K562 (cell line): Measurements from ENCODE around the gene SLC17A2. TPM values are rescaled to one million over a fixed set of nuclear protein-coding genes. Genes with fewer than 3 reads are reported as not detected.

Source experiments
- ATAC-seq: fragments of 200-7000 bp; cut with Tn5 transposase; 3 replicates; pipeline ENCODE4 v1.9.1; 2020; ENCODE audit warnings: moderate library complexity
- BruUV-seq: library from RNA; stranded (reverse); fragments of 400-500 nt; replicated peaks from 2 replicates; lab custom pipeline; 2021; lab: Mats Ljungman, UMichigan
- CTCF ChIA-PET: fragments of 300-600 bp; formaldehyde crosslinking; extraction: SDS; loops from one replicate; lab custom pipeline; 2021; ENCODE audit warnings: low intra/inter-chr PET ratio; lab: Yijun Ruan, JAX
- POLR2A ChIA-PET: fragments of 300-600, 350-650 bp; sonication (Branson Sonifier 250); formaldehyde crosslinking; extraction: SDS; loops from one replicate; lab custom pipeline; 2021; ENCODE audit warnings: antibody characterized with exemption, inconsistent platforms; lab: Yijun Ruan, JAX
- DNase-seq, 4 experiments: peaks; one replicate each; pipeline versions ENCODE4 v3.0.0 to v3.0.0-alpha.2; 2011 to 2018; ENCODE audit warnings: low spot score in 3 of 4, mixed read lengths in 3 of 4; ENCODE audit errors: extremely low read depth in 1 of 4
- FAIRE-seq: peaks from 2 replicates; lab custom pipeline; 2011; peaks lifted over from hg19 to GRCh38; lab: Jason Lieb, UNC
- H2AFZ ChIP-seq: 2 replicates; pipeline ENCODE4 v1.6.0; 2011; ENCODE audit warnings: low read depth, low read length, control low read depth, inconsistent platforms
- H3K27ac ChIP-seq: fragments of 200-600 bp; 3 replicates; pipeline ENCODE4 v1.8.0; 2011; ENCODE audit warnings: low read depth, mild to moderate bottlenecking, control low read depth, inconsistent platforms, low read length, moderate library complexity, mixed read lengths; ENCODE audit errors: extremely low read depth
- H3K27me3 ChIP-seq, 2 experiments: fragments of 300-600 bp in 1 of 2; 2 replicates in 1 of 2; 3 replicates in 1 of 2; pipeline versions ENCODE4 v1.6.0 to v1.8.0; 2011; ENCODE audit warnings: inconsistent platforms in 2 of 2, low read length in 2 of 2, mild to moderate bottlenecking in 1 of 2, mixed read lengths in 1 of 2, moderate library complexity in 1 of 2; ENCODE audit not compliant: control insufficient read depth in 2 of 2, insufficient read depth in 2 of 2
- H3K36me3 ChIP-seq: fragments of 300-600 bp; 3 replicates; pipeline ENCODE4 v1.8.0; 2011; ENCODE audit warnings: mild to moderate bottlenecking, low read length, inconsistent platforms; ENCODE audit not compliant: control insufficient read depth, insufficient read depth
- H3K4me1 ChIP-seq, 2 experiments: fragments of 200-600 bp in 1 of 2; replicated peaks in 1 of 2; 2 replicates in 1 of 2; 3 replicates in 1 of 2; pipeline versions ENCODE4 v1.5.1 to v1.8.0; 2011; ENCODE audit warnings: inconsistent platforms in 2 of 2, low read length in 2 of 2, mild to moderate bottlenecking in 1 of 2, mixed read lengths in 1 of 2, moderate library complexity in 1 of 2; ENCODE audit not compliant: control insufficient read depth in 2 of 2, insufficient read depth in 2 of 2
- H3K4me2 ChIP-seq: 2 replicates; pipeline ENCODE4 v1.6.1; 2011; ENCODE audit warnings: low read length, control low read depth, inconsistent platforms, mixed read lengths; ENCODE audit not compliant: insufficient read depth
- H3K4me3 ChIP-seq: fragments of 200-600 bp; sonication (generic), shearing (Covaris generic); 2 replicates; pipeline ENCODE4 v1.5.1; 2016; ENCODE audit warnings: control low read depth, inconsistent platforms
- H3K79me2 ChIP-seq: fragments of 200-600 bp; 3 replicates; pipeline ENCODE4 v1.8.0; 2011; ENCODE audit warnings: low read length, inconsistent platforms; ENCODE audit not compliant: control insufficient read depth, insufficient read depth
- H3K9ac ChIP-seq, 2 experiments: 2 replicates each; pipeline versions ENCODE4 v1.6.0 to v1.6.1; 2011; ENCODE audit warnings: low read depth in 2 of 2, low read length in 2 of 2, control low read depth in 1 of 2, inconsistent platforms in 1 of 2, mild to moderate bottlenecking in 1 of 2, mixed read lengths in 1 of 2; ENCODE audit not compliant: insufficient read depth in 1 of 2
- H3K9me1 ChIP-seq: one replicate; pipeline ENCODE4 v1.6.0; 2011; ENCODE audit warnings: inconsistent platforms, mild to moderate bottlenecking, low read length, moderate library complexity; ENCODE audit not compliant: control insufficient read depth, insufficient read depth
- H3K9me3 ChIP-seq: replicated peaks from 2 replicates; pipeline ENCODE4 v1.5.1; 2011; ENCODE audit warnings: low read depth, low read length, inconsistent platforms; ENCODE audit not compliant: control insufficient read depth, insufficient read depth
- H4K20me1 ChIP-seq: replicated peaks from 2 replicates; pipeline ENCODE4 v1.6.1; 2011; ENCODE audit warnings: low read length, inconsistent platforms, mixed read lengths; ENCODE audit not compliant: control insufficient read depth, insufficient read depth
- BHLHE40 ChIP-seq: IDR thresholded peaks from 2 replicates; pipeline ENCODE4 v1.6.1; 2011; ENCODE audit warnings: low read length, improper control_type of control experiment
- HCFC1 ChIP-seq: IDR thresholded peaks from 2 replicates; pipeline ENCODE4 v1.6.1; 2012; ENCODE audit warnings: low read depth, low read length, improper control_type of control experiment
- ILK ChIP-seq: fragments of 450-650 bp; IDR thresholded peaks from 2 replicates; pipeline ENCODE4 v1.6.1; 2016; ENCODE audit warnings: missing genetic modification characterization, low read depth, mild to moderate bottlenecking, missing compliant biosample characterization, moderate library complexity, borderline replicate concordance
- MECOM ChIP-seq: fragments of 250-450 bp; sonication (Bioruptor Pico); IDR thresholded peaks from 2 replicates; pipeline ENCODE4 v1.8.0; 2022; ENCODE audit warnings: inconsistent platforms
- MEIS2 ChIP-seq: fragments of 450-650 bp; IDR thresholded peaks from 2 replicates; pipeline ENCODE4 v1.6.1; 2014; ENCODE audit warnings: mild to moderate bottlenecking; ENCODE audit not compliant: partially characterized antibody
- NR2C2 ChIP-seq, 2 experiments: fragments of 200-800 bp in 1 of 2; sonication (Bioruptor generic) in 1 of 2; sonication (generic) in 1 of 2; formaldehyde crosslinking in 1 of 2; IDR thresholded peaks; 2 replicates each; pipeline versions ENCODE4 v1.6.1 to v1.8.0; 2016 to 2022; ENCODE audit warnings: mild to moderate bottlenecking in 1 of 2, missing compliant biosample characterization in 1 of 2, missing genetic modification characterization in 1 of 2, missing genetic modification reagents in 1 of 2
- NRF1 ChIP-seq, 2 experiments: fragments of 450-650 bp; IDR thresholded peaks in 1 of 2; conservative IDR thresholded peaks in 1 of 2; 2 replicates each; pipeline ENCODE4 v1.6.1; 2014; ENCODE audit warnings: mild to moderate bottlenecking in 2 of 2
- ZNF431 ChIP-seq: sonication (generic); formaldehyde crosslinking; IDR thresholded peaks from 2 replicates; pipeline ENCODE4 v1.8.0; 2022; ENCODE audit warnings: mild to moderate bottlenecking, missing genetic modification reagents
- ZNF589 ChIP-seq: fragments of 200-800 bp; sonication (Bioruptor generic); IDR thresholded peaks from 2 replicates; pipeline ENCODE4 v1.6.1; 2016; ENCODE audit warnings: low read depth, missing genetic modification characterization, missing compliant biosample characterization
- WGBS: fragments of 100-300 bp; shearing (Covaris generic); methylation state at CpG from one replicate; pipeline ENCODE4 v1.1.6; 2016; ENCODE audit warnings: low coverage, mixed read lengths; ENCODE audit not compliant: insufficient coverage; ENCODE audit errors: missing lambda C conversion rate; 5-methylcytosine and 5-hydroxymethylcytosine counted together
- in situ Hi-C: fragments of 300-500 bp; cut with MboI; formaldehyde crosslinking; loops from 4 replicates; pipeline ENCODE4 v1.15.0; 2018; ENCODE audit warnings: inconsistent platforms, mixed read lengths
- intact Hi-C: fragments of 100-400 bp; cut with micrococcal nuclease; formaldehyde crosslinking; loops from 2 replicates; pipeline ENCODE4 v1.14.2; 2022
- polyA plus RNA-seq, 8 experiments: library from polyadenylated mRNA; depleted of rRNA in 4 of 8; stranded (reverse) in 5 of 8; unstranded in 3 of 8; fragments of >200 nt; fragmentation: Nextera tagmentation in 2 of 8; fragmentation: Illumina TruSeq in 1 of 8; extraction: Ambion mirVana in 2 of 8; extraction: Trizol in 1 of 8; gene quantifications; 2 replicates each; pipeline versions ENCODE4 v1.2.1 to v1.2.3, GENCODE V29; 2011 to 2014; ENCODE audit warnings: inconsistent platforms in 1 of 8, missing spikeins in 1 of 8
- total RNA-seq, 7 experiments: library from RNA; depleted of rRNA in 6 of 7; stranded (reverse); fragments of >200 nt in 6 of 7; fragmentation: Illumina TruSeq in 2 of 7; extraction: Trizol in 2 of 7; gene quantifications; 2 replicates each; pipeline versions ENCODE4 v1.2.1 to v1.2.3, GENCODE V29; 2011 to 2021; ENCODE audit warnings: low replicate concordance in 1 of 7
- TF ChIP-seq, protein P1 (sequence below): sonication (generic); formaldehyde crosslinking; IDR thresholded peaks from 2 replicates; pipeline ENCODE4 v1.8.0; 2022; ENCODE audit warnings: mild to moderate bottlenecking, missing genetic modification reagents

SLC17A2 gene
- total and polyA plus RNA-seq, 9 of the 15 experiments (the other 6 are each of a cell fraction or from before 2014, with no cell fraction given): not detected

DNA sequence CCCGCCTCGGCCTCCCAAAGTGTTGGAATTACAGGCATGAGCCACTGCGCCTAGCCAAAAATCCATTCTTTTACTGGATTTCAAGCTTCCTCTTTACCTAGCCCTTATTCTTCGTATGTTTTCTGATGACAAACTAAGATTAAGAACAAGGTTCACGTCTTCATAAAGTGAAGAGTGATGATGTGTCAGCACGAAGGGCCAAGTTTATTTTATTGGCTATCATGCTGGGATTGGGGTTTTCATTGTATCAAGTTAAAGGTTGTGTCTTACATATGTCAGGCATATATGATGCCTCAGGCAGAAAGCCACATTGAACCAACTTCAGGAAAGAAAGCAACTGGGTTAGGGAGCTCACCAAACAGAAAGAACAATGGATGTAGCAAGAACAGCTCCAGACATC lies 36.7 kb downstream of the SLC17A2 start:
- no peak overlapping the region for H3K9ac ChIP-seq
- BruUV-seq: no TSS peak
- ChIA-PET POLR2A (interaction anchor here (0.7 to 1.3 kb wide), 4 partner anchors 9 to 230 kb away, joined by 3 to 5 read pairs (median 3); a partner anchor contains a TSS), CTCF (interaction anchor here (0.6 to 1.8 kb wide), 2 partner anchors 103 to 104 kb away, joined by 4 to 6 read pairs; no protein-coding TSS in a partner anchor)
- peak; percentile 60 for TF ChIP-seq MEIS2
- TF ChIP-seq HCFC1: no peak
- TF ChIP-seq BHLHE40: no peak
- no peaks in the 10 kb centered on the region; a peak in 1 of 5 replicates for H3K4me1 ChIP-seq
- WGBS: 2% methylated on average over 6 of the region's 6 CpGs
- FAIRE-seq (no peak), DNase-seq (no peak), ATAC-seq (no peak)
- no peaks in the 10 kb centered on the region for H3K79me2 ChIP-seq
- H2AFZ ChIP-seq: no peak overlapping the region
- in situ Hi-C loops (no loop called here), intact Hi-C loops (loop anchor here (5.0 kb wide), 3 partner anchors 99 to 286 kb away; no protein-coding TSS in a partner anchor)
- H3K4me3 ChIP-seq: no peak overlapping the region
- no peak overlapping the region for H3K4me2 ChIP-seq
- no peak overlapping the region for H3K27ac ChIP-seq
- peaks cover 2% of the 10 kb centered on the region for H3K9me1 ChIP-seq
- no peaks in the 10 kb centered on the region for H3K36me3 ChIP-seq
- no peaks in the 10 kb centered on the region for H3K9me3 ChIP-seq
- no peaks in the 10 kb centered on the region for H3K27me3 ChIP-seq
- H4K20me1 ChIP-seq: no peaks in the 10 kb centered on the region

GRCh38 chr6:25892877-25893276 lies 37.6 kb downstream of the SLC17A2 start:
- no peak overlapping the region for H3K4me3 ChIP-seq
- peaks cover 2% of the 10 kb centered on the region for H3K9me1 ChIP-seq
- TF ChIP-seq NR2C2 (CRISPR knock-in tag; IDR thresholded peaks at IDR 0.05) (no peak), NR2C2 (tag; IDR thresholded peaks at IDR 0.05) (no peak), ZNF589 (no peak), MECOM (no peak), ILK (no peak), ZNF431 (CRISPR knock-in tag) (no peak), NRF1 (conservative IDR thresholded peaks at IDR 0.05 in 1 of 2, IDR thresholded peaks at IDR 0.05 in 1 of 2) (no peak)
- TF ChIP-seq, protein P1, sequence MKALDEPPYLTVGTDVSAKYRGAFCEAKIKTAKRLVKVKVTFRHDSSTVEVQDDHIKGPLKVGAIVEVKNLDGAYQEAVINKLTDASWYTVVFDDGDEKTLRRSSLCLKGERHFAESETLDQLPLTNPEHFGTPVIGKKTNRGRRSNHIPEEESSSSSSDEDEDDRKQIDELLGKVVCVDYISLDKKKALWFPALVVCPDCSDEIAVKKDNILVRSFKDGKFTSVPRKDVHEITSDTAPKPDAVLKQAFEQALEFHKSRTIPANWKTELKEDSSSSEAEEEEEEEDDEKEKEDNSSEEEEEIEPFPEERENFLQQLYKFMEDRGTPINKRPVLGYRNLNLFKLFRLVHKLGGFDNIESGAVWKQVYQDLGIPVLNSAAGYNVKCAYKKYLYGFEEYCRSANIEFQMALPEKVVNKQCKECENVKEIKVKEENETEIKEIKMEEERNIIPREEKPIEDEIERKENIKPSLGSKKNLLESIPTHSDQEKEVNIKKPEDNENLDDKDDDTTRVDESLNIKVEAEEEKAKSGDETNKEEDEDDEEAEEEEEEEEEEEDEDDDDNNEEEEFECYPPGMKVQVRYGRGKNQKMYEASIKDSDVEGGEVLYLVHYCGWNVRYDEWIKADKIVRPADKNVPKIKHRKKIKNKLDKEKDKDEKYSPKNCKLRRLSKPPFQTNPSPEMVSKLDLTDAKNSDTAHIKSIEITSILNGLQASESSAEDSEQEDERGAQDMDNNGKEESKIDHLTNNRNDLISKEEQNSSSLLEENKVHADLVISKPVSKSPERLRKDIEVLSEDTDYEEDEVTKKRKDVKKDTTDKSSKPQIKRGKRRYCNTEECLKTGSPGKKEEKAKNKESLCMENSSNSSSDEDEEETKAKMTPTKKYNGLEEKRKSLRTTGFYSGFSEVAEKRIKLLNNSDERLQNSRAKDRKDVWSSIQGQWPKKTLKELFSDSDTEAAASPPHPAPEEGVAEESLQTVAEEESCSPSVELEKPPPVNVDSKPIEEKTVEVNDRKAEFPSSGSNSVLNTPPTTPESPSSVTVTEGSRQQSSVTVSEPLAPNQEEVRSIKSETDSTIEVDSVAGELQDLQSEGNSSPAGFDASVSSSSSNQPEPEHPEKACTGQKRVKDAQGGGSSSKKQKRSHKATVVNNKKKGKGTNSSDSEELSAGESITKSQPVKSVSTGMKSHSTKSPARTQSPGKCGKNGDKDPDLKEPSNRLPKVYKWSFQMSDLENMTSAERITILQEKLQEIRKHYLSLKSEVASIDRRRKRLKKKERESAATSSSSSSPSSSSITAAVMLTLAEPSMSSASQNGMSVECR (CRISPR knock-in tag): no peak
- in situ Hi-C loops (no loop called here), intact Hi-C loops (loop anchor here (5.0 kb wide), 3 partner anchors 99 to 286 kb away; no protein-coding TSS in a partner anchor)
- ChIA-PET CTCF (no interaction called here), POLR2A (interaction anchor here (1.3 kb wide), 1 partner anchor 17 kb away, joined by 5 read pairs; no protein-coding TSS in a partner anchor)
- no peaks in the 10 kb centered on the region for H3K27me3 ChIP-seq
- H3K9ac ChIP-seq: no peak overlapping the region
- DNase-seq (no peak), ATAC-seq (no peak), FAIRE-seq (no peak)
- H3K4me1 ChIP-seq: no peaks in the 10 kb centered on the region
- no peaks in the 10 kb centered on the region for H3K36me3 ChIP-seq
- no peak overlapping the region for H3K4me2 ChIP-seq
- H3K9me3 ChIP-seq: no peaks in the 10 kb centered on the region
- H3K27ac ChIP-seq: no peak overlapping the region
- H3K79me2 ChIP-seq: no peaks in the 10 kb centered on the region
- no peak overlapping the region for H2AFZ ChIP-seq
- BruUV-seq: no TSS peak
- H4K20me1 ChIP-seq: no peaks in the 10 kb centered on the region
